ENCODE data around the gene ENTPD6.

DNA sequence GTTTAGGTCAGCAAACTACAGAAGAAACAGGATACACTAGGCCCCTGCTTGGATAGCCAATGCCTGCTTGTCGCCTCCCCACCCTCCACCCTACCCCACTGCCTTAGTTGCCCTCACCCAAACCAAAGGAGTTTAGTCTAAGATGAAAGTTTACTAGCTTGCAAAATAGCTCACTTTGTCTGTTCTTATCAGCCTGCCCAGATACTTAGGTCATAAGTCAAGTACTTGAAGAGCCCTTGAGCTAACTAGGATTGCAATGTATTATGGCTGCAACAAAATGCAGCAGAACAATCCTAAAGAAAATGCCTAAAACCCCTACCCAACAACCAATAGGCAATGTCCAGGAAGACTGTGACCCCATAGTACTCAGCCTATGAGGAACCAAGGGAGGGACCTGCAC lies 7.3 kb upstream of the ENTPD6 start:
- TF ChIP-seq, protein P1, sequence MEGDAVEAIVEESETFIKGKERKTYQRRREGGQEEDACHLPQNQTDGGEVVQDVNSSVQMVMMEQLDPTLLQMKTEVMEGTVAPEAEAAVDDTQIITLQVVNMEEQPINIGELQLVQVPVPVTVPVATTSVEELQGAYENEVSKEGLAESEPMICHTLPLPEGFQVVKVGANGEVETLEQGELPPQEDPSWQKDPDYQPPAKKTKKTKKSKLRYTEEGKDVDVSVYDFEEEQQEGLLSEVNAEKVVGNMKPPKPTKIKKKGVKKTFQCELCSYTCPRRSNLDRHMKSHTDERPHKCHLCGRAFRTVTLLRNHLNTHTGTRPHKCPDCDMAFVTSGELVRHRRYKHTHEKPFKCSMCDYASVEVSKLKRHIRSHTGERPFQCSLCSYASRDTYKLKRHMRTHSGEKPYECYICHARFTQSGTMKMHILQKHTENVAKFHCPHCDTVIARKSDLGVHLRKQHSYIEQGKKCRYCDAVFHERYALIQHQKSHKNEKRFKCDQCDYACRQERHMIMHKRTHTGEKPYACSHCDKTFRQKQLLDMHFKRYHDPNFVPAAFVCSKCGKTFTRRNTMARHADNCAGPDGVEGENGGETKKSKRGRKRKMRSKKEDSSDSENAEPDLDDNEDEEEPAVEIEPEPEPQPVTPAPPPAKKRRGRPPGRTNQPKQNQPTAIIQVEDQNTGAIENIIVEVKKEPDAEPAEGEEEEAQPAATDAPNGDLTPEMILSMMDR (IDR thresholded peaks at IDR 0.05; ENCODE audit: poor library complexity): no peak
- TF ChIP-seq EZH2 (IDR thresholded peaks at IDR 0.05; ENCODE audit: borderline replicate concordance): no peak
